ENCODE measurements around the gene TAF8.

The TAF8 gene

DNA sequence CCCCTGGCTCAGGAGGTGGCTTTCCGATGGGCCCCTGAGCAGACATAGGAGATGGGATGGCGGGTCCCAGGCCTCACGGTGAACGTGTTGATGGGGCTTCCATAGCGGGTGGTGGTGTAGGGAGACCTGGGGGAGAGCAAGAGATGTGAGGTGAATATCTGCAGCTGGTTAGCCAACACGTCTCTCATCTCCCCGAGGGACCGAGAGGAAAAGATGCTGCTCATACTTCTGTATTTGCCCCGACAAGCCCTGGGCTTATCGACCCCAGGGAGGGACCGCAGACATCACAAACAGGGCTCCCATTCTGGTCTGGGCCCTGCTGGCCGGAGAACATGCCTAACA, 53.4 kb downstream of the TAF8 start:
- CTCF ChIA-PET: interaction anchor here (1.0 to 3.0 kb wide), 33 partner anchors 8 to 501 kb away, joined by 3 to 20 read pairs (median 5); partner anchors contain the start of gene TAF8
- peak overlapping the region; percentile 60 for H3K4me3 Mint-ChIP-seq
- H3K9me3 Mint-ChIP-seq: no peaks in the 10 kb centered on the region
- peaks cover 57% of the 10 kb centered on the region for H3K27me3 Mint-ChIP-seq
- H3K36me3 Mint-ChIP-seq: no peaks in the 10 kb centered on the region
- no peak overlapping the region for H3K27ac Mint-ChIP-seq
- H3K4me1 Mint-ChIP-seq: peaks cover 21% of the 10 kb centered on the region
- no peak for DNase-seq

DNA sequence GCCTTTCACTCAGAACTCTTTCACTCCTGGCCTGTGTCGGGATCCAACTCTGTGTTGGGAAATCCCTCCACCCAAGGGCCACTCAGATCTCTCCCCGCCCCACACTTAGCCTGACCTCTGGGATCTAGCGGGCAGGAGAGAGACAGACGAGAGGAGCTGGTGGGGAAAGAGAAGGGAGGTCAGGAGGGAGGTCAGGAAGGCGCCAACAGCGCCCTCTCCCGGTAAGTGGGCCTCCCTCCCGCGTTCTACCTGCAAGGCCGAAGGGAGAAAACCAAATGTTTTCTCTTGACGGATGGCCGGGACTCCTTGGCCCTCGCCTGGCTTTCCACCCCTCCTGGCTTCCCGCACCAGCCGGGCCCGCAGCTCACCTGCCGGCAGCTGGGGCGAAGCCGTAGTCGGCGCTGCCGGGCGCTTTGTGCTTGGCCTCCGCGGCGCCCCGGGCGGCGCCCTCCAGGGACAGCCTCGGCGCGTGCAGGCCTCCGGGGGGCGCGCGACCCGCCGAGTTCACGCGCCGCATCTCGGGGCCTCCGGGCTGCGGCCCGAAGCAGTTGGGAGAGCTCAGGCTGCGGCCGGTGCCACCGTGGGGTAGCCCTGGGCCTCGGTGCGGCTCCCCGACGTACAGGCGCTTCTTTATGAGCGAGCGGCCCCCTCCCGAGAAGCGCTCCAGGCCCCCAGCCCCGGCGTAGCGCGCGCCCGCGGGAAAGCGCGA, 53.9 kb downstream of the TAF8 start:
- peak overlapping the region; percentile 60 for H3K4me3 Mint-ChIP-seq
- H3K36me3 Mint-ChIP-seq: no peaks in the 10 kb centered on the region
- H3K4me1 Mint-ChIP-seq: peaks cover 19% of the 10 kb centered on the region
- CTCF ChIA-PET: interaction anchor here (0.8 to 3.0 kb wide), 42 partner anchors 9 to 501 kb away, joined by 3 to 20 read pairs (median 4); partner anchors contain the start of genes BYSL, MED20 and TAF8
- H3K9me3 Mint-ChIP-seq: no peaks in the 10 kb centered on the region
- DNase-seq: peak; percentile 77
- H3K27me3 Mint-ChIP-seq: peaks cover 54% of the 10 kb centered on the region
- H3K27ac Mint-ChIP-seq: peak overlapping the region; percentile 52

DNA sequence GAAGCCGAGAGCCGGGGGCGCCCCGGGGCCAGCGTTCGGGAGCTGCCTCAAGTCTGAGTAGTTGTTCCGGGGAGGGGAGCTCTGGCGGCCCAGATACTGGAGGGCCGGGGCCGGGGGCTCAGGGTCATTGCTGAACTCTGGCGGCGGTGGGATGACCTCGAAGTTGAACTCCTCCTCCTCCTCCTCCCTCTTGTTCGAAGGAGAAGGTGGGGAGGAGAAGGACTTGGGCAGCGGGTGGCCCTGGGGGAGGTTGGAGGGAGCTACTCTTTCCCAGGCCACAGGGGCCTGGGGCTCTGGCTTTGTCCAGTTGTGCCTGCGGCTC, 54.4 kb downstream of the TAF8 start:
- DNase-seq: no peak
- Mint-ChIP-seq H3K27ac (no peak overlapping the region), H3K27me3 (peaks cover 59% of the 10 kb centered on the region), H3K36me3 (no peaks in the 10 kb centered on the region), H3K4me1 (peaks cover 17% of the 10 kb centered on the region), H3K4me3 (peak overlapping the region; percentile 49), H3K9me3 (no peaks in the 10 kb centered on the region)
- CTCF ChIA-PET: interaction anchor here (0.8 to 3.0 kb wide), 35 partner anchors 8 to 502 kb away, joined by 3 to 20 read pairs (median 5); partner anchors contain the start of genes BYSL, MED20 and TAF8

DNA sequence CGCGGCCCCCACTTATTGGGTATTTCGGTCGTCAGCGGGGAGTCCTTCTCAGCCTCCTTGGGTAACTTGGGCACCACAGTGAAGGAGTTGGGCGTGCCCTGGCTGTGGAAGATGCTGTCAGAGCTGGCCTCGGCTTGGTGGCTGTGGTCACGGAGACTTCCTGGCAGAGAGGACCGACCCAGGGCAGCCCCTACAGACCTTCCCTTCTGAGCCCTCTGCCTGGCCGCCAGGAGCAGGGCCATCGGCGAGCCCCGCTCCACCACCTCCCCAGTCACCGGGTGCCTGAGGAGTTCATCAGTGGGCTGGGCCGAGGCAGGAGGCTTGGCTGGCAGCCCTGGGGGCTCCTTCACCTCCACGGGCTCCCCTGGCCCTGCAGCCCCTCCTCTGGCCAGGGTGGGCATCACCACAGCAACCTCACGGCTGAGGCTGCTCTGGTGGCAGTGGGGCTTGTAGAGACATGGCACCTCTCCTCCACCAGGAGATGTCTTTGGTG, 54.9 kb downstream of the TAF8 start:
- Mint-ChIP-seq H3K9me3 (no peaks in the 10 kb centered on the region), H3K27ac (no peak overlapping the region), H3K36me3 (no peaks in the 10 kb centered on the region), H3K27me3 (peaks cover 64% of the 10 kb centered on the region), H3K4me3 (peak overlapping the region; percentile 49), H3K4me1 (peaks cover 13% of the 10 kb centered on the region)
- no peak for DNase-seq
- CTCF ChIA-PET: interaction anchor here (0.8 to 3.0 kb wide), 21 partner anchors 8 to 442 kb away, joined by 3 to 20 read pairs (median 6); no protein-coding TSS in a partner anchor

DNA sequence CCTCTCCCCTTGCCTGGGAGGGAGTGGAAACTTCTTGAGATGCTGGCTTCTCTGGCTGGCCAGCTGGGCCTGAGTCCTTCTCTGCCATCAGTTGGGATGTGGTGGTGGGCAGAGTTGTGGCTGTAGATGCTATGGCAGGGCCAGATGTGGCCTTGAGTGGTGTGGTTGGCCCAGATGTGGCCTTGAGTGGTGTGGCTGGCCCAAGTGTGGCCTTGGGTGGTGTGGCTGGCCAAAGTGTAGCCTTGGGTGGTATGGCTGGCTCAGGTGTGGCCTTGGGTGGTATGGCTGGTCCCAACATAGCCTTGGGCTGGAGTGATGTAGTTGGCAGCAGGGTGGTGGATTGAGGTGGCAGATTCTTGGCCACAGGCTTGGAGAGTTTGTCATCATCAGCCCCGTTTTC, 55.4 kb downstream of the TAF8 start:
- peaks cover 64% of the 10 kb centered on the region for H3K27me3 Mint-ChIP-seq
- no peak overlapping the region for H3K27ac Mint-ChIP-seq
- no peak overlapping the region for H3K4me3 Mint-ChIP-seq
- no peak for DNase-seq
- peaks cover 10% of the 10 kb centered on the region for H3K4me1 Mint-ChIP-seq
- CTCF ChIA-PET: interaction anchor here (1.2 to 1.9 kb wide), 2 partner anchors 27 to 59 kb away, joined by 4 to 7 read pairs; no protein-coding TSS in a partner anchor
- no peaks in the 10 kb centered on the region for H3K9me3 Mint-ChIP-seq
- no peaks in the 10 kb centered on the region for H3K36me3 Mint-ChIP-seq

DNA sequence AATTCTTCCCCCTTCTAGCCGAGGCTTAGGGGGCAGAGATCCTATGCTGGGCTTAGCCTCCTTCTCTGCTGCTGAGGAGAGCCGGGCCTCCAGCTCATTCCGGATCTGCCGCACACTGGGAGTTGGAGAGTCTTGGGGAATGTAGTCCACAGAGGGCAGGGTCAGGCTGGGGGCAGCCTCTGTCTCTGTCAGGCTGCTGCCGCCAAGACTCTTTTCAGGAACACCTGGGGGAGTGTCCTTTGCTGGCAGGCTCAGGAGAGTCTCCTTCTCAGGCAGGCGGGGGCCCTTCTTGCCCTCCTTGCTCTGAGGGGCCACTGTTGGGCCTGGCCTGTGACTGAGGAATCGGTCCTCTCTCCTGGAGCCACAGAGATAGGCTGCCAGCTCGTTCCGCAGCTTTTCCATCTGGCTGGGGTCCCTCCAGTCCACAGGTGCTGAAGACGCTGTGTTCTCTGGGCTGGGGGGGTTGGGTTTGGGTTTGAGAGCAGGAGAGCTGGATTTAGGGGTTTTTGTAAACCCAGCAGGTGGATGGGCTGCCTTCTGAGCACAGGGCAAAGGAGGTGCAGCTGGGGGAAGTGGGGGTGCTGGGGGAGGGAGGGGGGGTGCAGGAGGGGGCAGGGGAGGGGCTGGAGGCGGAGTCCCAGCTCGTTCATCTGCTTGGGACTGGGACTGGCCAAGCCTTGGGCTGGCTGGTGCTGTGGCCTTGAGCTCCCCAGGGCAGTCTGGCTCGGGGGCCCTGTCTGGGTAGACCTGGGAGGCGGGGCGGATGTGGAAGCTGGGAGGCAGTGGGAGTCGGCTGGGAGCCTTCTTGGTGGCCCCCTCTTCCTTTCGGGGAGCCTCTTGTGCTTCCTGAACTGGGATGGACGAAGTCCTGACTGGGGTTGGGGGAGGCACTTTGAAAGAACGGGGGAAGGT, 56.0 kb downstream of the TAF8 start:
- DNase-seq: no peak
- Mint-ChIP-seq H3K27ac (no peak overlapping the region), H3K36me3 (no peaks in the 10 kb centered on the region), H3K4me3 (no peak overlapping the region), H3K9me3 (no peaks in the 10 kb centered on the region), H3K27me3 (peaks cover 64% of the 10 kb centered on the region), H3K4me1 (peaks cover 8% of the 10 kb centered on the region)
- CTCF ChIA-PET: no interaction called here

DNA sequence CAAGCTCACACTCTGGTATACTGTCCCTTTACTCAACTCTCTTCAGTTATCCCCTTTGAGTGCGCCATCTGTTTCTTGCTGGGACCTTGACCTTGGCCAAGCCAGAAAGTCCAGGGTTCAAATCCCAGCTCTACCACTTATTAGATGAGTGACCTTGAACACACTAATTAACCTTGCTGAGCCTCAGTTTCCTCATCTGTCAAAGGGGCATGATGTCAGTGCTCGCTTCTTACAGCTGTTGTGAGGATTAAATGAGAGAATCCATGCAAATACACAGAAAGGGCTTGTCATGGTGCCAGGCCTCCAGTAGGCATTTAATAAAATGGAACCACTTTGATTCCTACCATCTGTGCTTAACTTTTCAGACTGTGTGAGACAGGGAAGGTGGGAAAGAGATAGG, 57.7 kb downstream of the TAF8 start:
- CTCF ChIA-PET: no interaction called here
- Mint-ChIP-seq H3K9me3 (no peaks in the 10 kb centered on the region), H3K36me3 (no peaks in the 10 kb centered on the region), H3K27ac (no peak overlapping the region), H3K4me1 (peaks cover 7% of the 10 kb centered on the region), H3K4me3 (no peak overlapping the region), H3K27me3 (peaks cover 54% of the 10 kb centered on the region)
- no peak for DNase-seq

DNA sequence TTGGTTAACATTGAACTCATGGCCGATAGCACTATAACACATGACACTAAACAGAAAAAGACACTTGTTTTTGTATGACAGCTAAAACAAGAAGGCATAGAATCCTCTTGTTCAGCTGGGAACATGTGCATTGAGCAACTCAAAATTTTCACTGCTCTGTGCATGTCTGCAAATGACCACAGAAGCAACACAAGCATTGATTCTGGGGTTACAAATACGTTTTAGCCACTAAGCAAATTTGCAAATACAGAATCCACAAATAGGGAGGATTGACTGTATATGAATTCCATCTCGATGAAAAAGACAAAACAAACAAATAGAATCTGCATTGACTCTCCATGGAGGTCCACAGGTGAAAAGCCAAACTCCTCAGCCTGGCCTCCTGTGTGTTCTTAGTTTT, 60.4 kb downstream of the TAF8 start:
- Mint-ChIP-seq H3K9me3 (no peaks in the 10 kb centered on the region), H3K4me1 (no peaks in the 10 kb centered on the region), H3K27me3 (peaks cover 43% of the 10 kb centered on the region), H3K27ac (no peak overlapping the region), H3K4me3 (no peak overlapping the region), H3K36me3 (no peaks in the 10 kb centered on the region)
- CTCF ChIA-PET: no interaction called here
- no peak for DNase-seq

DNA sequence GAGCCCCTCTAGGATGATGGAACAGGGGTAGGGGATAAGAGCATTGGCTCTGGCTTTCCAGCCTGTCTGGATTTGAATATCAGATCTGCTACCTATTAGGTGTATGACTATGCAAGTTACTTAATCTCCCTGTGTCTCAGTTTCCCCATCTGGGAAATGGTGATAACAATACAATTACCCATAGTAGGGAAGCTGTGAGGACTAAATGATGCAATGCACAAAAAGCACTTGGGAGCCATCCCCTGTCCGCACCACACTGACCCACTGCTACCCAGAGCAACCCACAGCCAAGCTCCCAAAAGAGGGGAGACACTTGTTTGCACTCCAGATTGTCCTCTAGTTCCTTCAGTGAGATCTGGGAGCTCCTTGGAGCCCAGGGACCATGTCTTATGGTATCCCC, 62.0 kb downstream of the TAF8 start:
- Mint-ChIP-seq H3K36me3 (no peaks in the 10 kb centered on the region), H3K4me1 (no peaks in the 10 kb centered on the region)
- CTCF ChIA-PET: interaction anchor here (0.5 to 2.7 kb wide), 5 partner anchors 9 to 441 kb away, joined by 3 to 19 read pairs (median 3); no protein-coding TSS in a partner anchor

DNA sequence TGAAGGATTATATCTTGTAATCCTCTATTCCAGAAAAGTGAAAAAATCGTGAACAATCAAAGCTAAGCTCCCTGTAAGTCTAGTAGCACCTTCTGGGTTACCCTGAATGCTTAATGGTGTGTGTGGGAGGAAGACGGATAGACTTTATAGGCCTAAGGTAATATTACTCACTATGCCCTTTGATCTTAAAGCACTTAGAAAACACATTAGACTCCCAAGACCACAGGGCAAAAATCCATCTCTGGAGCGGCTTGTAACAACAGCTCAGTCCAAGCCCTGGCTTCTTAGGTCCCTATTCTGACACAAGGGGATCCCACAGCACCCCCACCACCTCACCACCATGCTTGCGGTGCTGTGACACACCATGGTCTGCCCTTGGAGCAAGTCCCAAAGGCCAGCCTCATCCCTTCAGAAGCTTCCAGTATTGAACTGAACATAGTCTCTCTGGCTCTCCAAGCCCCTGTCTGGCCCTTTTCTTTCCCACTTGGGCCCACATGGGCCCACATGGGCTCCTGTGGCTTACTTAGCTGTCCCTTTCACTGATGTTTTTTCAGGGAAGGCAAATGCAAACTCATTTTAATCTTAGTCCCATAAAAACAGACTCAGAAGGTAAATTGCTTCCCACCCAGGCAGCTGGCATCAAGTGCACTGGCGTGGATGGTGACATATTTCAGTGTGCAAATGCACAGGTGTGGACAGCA, 63.8 kb downstream of the TAF8 start:
- Mint-ChIP-seq H3K4me3 (no peak overlapping the region), H3K9me3 (no peaks in the 10 kb centered on the region), H3K4me1 (no peaks in the 10 kb centered on the region), H3K27me3 (peaks cover 31% of the 10 kb centered on the region), H3K27ac (no peak overlapping the region), H3K36me3 (no peaks in the 10 kb centered on the region)
- CTCF ChIA-PET: interaction anchor here (2.7 kb wide), 1 partner anchor 10 kb away, joined by 19 read pairs; no protein-coding TSS in a partner anchor
- DNase-seq: no peak

More for the DNA sequence above, 62.0 kb downstream of the TAF8 start:
- Mint-ChIP-seq H3K9me3 (no peaks in the 10 kb centered on the region), H3K27me3 (peaks cover 40% of the 10 kb centered on the region), H3K27ac (no peak overlapping the region), H3K4me3 (no peak overlapping the region)
- DNase-seq: no peak

DNA sequence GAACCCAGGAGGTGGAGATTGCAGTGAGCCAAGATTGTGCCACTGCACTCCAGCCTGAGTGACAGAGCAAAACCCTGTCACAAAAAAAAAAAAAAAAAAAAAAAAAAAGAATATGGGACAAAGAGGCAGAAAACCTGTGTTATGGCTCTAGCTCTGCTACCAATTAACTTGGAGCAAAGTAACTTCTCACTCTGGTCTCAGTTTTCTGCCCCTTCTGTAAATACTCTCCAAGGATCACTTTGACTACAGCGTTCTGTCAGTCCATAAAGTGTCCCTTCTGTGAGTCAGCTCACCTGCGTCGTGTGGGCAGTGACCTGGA, 67.5 kb downstream of the TAF8 start:
- DNase-seq: no peak
- CTCF ChIA-PET: interaction anchor here (1.0 kb wide), 1 partner anchor 13 kb away, joined by 5 read pairs; no protein-coding TSS in a partner anchor
- peaks cover 24% of the 10 kb centered on the region for H3K27me3 Mint-ChIP-seq
- H3K27ac Mint-ChIP-seq: no peak overlapping the region
- no peaks in the 10 kb centered on the region for H3K4me1 Mint-ChIP-seq
- H3K4me3 Mint-ChIP-seq: no peak overlapping the region
- no peaks in the 10 kb centered on the region for H3K9me3 Mint-ChIP-seq
- no peaks in the 10 kb centered on the region for H3K36me3 Mint-ChIP-seq

DNA sequence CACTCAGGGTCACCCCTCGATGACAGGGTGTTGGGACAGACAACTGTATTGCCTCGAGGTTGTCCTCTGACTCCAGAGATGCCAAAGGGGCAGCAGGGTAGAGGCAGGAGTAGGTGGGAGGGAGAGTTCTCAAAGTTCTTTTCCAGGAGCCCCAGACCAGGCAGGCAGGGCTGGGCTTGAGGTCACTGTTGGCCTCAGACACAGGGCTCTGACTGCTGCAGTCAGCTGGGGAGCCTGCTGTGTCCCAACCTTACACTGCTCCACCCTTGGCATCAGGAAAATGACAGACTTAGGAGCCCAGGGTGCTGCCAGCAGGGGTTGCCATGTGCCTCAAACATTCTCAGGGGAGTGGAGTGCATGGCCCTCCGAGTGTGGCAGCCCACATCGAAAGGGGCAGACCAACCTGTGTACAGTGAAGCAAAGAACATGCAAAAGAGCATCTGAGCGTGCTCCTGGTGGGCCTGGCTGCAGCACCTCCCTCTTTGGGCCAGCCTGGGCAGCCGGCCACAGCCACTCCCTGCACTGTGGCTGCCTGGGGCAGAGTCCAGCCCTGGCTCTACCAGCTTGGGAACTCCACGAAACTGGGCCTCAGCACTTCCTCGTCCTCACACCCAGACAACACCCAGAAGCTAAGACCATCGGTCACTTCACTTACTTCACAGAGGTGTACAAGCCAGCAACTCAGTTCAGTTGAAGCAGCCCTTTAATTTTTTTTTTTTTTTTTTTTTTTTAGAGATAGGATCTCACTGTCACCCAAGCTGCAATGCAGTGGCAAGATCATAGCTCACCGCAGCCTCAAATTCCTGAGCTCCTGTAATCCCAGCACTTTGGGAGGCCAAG, 68.1 kb downstream of the TAF8 start:
- peaks cover 27% of the 10 kb centered on the region for H3K27me3 Mint-ChIP-seq
- CTCF ChIA-PET: interaction anchor here (1.0 kb wide), 1 partner anchor 14 kb away, joined by 5 read pairs; no protein-coding TSS in a partner anchor
- no peaks in the 10 kb centered on the region for H3K36me3 Mint-ChIP-seq
- H3K4me3 Mint-ChIP-seq: no peak overlapping the region
- no peaks in the 10 kb centered on the region for H3K9me3 Mint-ChIP-seq
- no peaks in the 10 kb centered on the region for H3K4me1 Mint-ChIP-seq
- no peak overlapping the region for H3K27ac Mint-ChIP-seq
- DNase-seq: no peak
